NCI-H1694 treated with DMSO at 0.1 percent for 48 hours (cell line): ENCODE data around the gene HNRNPUL1.

Experiments
- DNase-seq: peaks from one replicate; lab custom pipeline; 2025; lab: John Stamatoyannopoulos, UW

The HNRNPUL1 gene

GRCh38 chr19:41308450-41309179, 44.4 kb downstream of the HNRNPUL1 start:
- peak; percentile 86 for DNase-seq

- no peak for DNase-seq
Measured at GRCh38 chr19:41309180-41310032, 45.2 kb downstream of the HNRNPUL1 start.

DNA sequence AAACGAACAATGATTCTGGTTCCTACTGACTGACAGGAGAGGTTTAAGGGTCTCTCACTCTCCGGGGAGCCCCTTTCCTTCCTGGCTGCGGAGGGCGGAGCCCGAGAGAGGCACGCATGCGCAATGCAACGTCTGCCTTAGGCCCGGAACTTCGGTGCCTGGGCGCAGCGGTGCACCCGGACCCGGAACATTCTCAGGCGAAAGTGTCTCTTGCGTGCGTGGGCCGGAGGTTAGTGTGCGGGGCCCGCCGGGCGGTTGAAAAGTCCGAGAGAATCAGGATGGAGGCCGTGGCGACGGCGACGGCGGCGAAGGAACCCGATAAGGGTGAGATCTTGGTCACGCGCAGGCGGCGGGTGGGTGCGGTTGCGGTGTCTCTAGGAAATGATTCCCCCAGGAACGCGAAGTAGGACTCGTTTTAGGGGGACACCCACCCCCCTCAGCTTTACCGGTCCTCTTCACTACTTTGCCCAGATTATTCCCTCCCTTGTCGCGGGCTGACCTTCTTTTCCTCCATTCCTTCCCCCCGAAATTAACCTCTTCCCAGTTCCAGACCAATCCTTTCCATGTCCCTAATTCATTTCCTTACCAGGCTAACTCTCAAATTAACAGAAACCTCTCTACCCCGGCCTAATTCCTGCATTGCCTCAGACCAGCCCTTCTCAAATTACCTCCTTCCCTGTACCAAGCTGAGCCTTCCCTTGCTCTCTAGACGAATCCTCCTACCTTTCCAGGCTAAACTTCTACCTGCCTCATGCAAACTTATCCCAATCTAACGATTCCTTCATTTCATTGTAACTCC, 46.1 kb downstream of the HNRNPUL1 start, which contains the start of gene CCDC97:
CCDC97 (plus strand) TSS at position 140 of the 799 bp plus-strand sequence; CDS start at position 279, 139 bp downstream.
- peak; percentile 86 for DNase-seq

GRCh38 chr19:41311072-41311471, 46.9 kb downstream of the HNRNPUL1 start:
- no peak for DNase-seq

DNA sequence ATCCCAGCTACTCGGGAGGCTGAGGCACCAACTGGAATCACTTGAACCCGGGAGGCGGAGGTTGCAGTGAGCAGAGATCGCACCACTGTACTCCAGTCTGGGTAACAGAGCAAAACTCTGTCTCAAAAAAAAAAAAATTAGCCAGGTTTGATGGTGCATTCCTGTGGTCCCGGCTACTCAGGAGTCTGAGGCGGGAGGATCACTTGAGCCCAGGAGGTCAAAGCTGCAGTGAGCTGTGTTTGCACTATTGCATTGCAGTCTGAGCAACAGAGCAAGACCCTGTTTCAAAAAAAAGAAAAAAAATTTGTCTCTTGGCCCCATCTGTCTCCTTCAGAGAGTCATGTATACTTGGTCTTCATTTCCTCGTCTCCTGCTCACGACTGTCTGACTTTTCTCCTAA, 47.4 kb downstream of the HNRNPUL1 start:
- no peak for DNase-seq

DNA sequence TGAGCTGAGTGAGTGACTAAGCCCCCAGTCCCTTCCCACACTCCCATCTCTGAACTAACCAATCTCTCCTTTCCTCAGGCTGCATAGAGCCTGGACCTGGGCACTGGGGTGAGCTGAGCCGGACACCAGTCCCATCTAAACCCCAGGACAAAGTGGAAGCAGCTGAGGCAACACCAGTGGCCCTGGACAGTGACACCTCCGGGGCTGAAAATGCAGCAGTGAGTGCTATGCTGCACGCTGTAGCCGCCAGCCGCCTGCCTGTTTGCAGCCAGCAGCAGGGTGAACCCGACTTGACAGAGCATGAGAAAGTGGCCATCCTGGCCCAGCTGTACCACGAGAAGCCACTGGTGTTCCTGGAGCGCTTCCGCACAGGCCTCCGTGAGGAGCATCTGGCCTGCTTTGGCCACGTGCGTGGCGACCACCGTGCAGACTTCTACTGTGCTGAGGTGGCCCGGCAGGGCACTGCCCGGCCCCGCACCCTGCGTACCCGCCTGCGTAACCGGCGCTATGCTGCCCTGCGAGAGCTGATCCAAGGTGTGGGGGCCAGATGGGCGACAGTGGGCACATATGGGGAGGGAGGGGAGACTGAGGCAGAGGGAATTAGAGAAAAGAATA, 52.2 kb downstream of the HNRNPUL1 start:
- no peak for DNase-seq

DNA sequence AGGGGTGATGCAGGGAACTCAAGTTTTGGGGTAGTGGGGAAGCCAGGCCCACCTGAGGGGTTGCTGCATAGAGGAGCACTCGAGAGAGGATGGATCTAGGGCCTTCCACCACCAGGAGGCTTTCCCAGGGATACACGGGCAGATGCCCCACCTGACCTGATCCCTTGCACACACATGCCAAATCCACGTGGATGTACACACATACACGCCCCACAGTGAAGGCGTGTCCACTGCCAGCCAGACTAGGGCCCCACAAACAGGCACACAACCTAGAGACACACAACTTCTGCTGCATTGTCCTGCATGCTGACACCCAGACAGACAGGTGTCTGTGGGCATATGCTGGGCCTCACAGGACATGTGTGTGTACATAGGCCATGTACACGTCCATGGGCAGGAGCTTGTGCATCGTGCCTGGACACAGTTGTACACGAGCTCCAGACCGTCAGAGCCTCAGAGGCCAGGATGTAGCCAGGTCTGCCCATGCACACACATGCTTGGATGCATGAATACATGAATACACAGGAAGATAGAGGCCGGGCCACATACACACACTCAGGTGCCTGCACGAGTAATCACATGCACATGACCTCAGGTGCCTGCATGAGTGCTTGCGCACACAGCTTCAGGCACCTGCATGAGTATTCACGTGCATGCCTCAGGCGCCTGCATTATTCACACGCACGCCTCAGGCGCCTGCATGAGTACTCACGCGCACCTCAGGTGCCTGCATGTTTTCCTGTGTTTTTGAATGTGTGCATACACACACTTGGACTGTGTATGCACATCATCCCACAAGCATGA, 54.7 kb downstream of the HNRNPUL1 start:
- no peak for DNase-seq

DNA sequence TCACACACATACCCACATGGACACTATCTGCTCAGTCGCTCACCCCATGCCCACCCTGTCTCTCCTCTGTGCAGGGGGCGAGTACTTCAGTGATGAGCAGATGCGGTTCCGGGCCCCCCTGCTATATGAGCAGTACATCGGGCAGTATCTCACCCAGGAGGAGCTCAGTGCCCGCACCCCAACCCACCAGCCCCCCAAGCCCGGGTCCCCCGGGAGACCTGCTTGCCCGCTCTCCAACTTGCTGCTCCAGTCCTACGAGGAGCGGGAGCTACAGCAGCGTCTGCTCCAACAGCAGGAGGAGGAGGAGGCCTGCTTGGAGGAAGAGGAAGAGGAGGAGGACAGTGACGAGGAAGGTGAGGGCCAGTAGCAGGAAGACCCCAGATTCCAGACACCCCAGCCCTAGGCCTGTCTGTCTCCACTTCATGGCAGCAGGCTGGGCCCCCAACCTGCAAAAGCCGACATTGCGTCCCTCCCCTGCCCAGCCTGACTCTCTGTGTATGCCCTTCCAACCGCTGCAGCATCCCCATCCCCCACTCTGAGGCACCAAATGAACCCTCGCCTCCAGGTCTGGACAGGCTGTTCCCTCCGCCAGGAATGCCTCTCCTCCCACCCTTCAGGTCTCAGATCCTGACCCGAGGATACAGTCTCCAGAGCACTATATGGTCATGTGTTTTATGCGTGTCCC, 55.5 kb downstream of the HNRNPUL1 start:
- no peak for DNase-seq

DNA sequence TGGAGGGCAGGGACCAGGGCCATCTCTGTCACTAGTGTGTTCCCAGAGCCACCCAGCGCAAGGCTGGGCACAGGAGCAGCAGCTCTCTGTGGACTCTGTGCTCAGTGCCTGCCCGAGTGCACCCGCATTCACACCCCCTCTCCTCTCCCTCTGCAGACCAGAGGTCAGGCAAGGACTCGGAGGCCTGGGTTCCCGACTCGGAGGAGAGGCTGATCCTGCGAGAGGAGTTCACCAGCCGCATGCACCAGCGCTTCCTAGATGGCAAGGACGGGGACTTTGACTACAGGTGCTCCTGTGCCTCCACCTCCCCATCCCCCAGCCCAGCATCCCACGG, 56.0 kb downstream of the HNRNPUL1 start:
- DNase-seq: no peak

DNA sequence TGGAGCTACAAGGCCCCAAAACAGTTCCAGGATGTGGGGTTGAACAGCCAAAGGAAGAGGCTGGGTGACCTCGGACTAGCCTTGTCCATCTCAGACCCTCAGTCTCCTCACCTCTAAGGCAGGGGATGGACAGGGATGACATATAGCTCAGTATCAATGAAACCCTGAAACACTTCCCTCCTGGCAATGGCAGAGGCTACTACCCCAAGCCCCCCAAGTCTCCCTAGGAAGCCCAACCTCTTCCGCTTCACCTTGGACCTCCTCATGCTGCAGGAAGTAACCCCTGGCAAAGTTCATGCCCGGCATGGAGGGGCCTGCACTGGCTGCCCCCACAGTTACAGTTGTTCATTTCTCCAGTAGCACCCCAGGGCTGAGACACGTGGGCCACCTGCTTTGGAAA, 56.4 kb downstream of the HNRNPUL1 start:
- no peak for DNase-seq

DNA sequence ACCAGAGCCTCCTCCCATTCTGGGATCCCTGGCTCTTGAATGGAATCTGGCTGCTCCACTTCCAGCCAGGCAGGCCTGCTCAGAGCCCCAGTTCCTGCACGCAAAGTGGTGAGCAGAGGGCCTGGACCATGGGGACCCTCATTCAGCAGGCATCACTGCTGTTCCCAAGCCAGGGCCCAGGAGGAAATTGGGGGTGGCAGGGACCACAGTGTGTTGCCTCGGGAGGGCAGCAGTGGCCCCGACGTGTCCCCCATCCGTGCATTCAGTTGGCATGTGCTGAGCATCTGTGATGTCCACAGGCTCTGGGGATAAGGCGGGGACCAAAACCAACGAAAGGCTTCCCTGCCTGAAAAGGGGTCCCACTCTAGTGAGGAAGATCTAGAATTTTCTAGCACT, 57.0 kb downstream of the HNRNPUL1 start:
- no peak for DNase-seq

- DNase-seq: no peak
Measured at GRCh38 chr19:41321600-41322270, 57.6 kb downstream of the HNRNPUL1 start.

GRCh38 chr19:41322451-41322850, 58.3 kb downstream of the HNRNPUL1 start:
- no peak for DNase-seq

DNA sequence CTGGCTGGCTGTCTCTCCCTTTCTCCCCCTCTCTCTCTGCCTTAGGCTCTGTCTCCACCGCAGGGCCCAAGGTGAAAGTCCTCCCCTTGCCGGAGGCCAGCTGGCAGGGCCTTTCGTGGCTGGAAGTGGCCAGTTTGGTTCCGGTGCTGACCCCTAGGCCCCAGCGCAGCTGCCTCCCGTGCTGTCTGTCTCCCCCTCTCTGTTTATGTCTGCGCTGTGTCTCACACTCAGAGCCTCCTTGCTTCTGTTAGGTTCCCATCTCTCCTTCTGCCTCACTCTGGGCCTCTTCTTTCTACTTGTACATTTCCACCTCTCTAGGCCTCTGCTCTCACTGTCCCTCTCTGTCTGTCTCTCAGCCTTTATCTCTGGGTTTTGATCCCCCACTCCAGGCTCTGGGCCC, 58.9 kb downstream of the HNRNPUL1 start:
- no peak for DNase-seq

DNA sequence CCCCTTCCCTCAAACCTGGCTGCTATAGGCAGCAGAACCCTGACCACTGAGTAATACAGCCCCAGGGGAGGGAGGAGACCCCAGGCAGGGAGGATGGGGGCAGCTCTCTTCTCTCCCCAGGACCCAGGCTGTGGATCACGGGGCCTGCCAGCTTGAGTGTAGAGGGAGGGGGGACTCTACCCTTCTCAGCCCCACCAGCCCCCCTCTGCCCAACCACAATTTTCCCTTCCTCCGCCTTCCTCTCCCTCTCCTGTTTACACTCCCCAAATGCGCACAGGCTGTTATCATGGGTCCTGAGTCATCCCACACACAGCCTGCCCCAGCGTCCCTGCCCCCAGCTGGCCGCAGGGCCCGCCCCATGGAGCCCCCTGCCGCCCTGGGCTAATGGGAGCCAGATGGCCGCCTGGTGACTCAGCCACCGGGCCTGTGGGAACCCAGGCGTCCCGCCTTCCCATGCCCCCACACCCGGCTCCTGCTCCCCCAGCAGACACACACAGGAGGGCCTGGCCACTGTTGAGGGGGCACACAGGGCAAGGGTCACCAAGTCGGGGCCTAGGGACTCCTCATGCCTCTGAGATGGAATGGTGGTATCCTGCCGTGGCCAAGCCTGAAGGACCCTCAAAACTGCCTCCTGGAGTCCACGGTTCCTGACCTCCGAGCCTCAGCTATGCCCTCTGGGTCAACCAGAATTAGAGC, 59.4 kb downstream of the HNRNPUL1 start:
- peak; percentile 22 for DNase-seq

GRCh38 chr19:41324231-41324702, 60.1 kb downstream of the HNRNPUL1 start:
- no peak for DNase-seq

- no peak for DNase-seq
Measured at GRCh38 chr19:41324921-41325639, 60.9 kb downstream of the HNRNPUL1 start.

DNA sequence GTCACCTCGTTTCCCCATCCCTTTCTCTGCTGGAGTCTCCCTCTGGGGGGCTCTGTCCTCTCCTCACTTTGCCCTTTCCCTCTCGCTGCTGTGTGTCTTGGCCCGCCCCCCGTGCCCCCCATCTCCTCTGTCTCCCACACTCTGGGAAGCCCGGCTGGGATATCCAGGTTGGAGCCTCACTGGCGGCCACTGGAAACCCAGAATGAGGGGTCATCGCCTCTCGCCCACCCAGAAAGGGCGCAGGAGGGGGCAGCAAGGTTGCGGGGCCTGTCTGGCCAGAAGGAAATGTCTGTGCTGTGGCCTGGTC, 61.4 kb downstream of the HNRNPUL1 start:
- DNase-seq: no peak
